Measurements from ENCODE around the gene MOB1B.
A peak's percentile ranks its signal among the peaks of the same experiment; 100 is the strongest.
"Not testable (repeated sequence)": the region's sequence is repeated elsewhere in the genome, so short reads cannot be mapped to it uniquely, and the experiment has no call there.

The MOB1B gene

GRCh38 chr4:71006203-71006907 lies 104.2 kb downstream of the MOB1B start:
- no peak overlapping the region for H3K4me3 ChIP-seq (ENCODE audit: low read depth, low read length)
- no peak for TF ChIP-seq CTCF (IDR thresholded peaks at IDR 0.05; ENCODE audit: borderline replicate concordance, insufficient read depth, low read depth, low read length)

GRCh38 chr4:71008196-71008595 lies 106.0 kb downstream of the MOB1B start:
- no peak overlapping the region for H3K4me3 ChIP-seq (ENCODE audit: low read depth, low read length)
- TF ChIP-seq CTCF (IDR thresholded peaks at IDR 0.05; ENCODE audit: borderline replicate concordance, insufficient read depth, low read depth, low read length) = no peak

GRCh38 chr4:71009086-71009485 lies 106.9 kb downstream of the MOB1B start:
- H3K4me3 ChIP-seq (ENCODE audit: low read depth, low read length) = no peak overlapping the region
- no peak for TF ChIP-seq CTCF (IDR thresholded peaks at IDR 0.05; ENCODE audit: borderline replicate concordance, insufficient read depth, low read depth, low read length)

GRCh38 chr4:71009890-71010588 lies 107.9 kb downstream of the MOB1B start:
- no peak overlapping the region for H3K4me3 ChIP-seq (ENCODE audit: low read depth, low read length)
- TF ChIP-seq CTCF (IDR thresholded peaks at IDR 0.05; ENCODE audit: borderline replicate concordance, insufficient read depth, low read depth, low read length) = peak; percentile 30; the same call in 1 of the 2 replicates

GRCh38 chr4:71011451-71011850 lies 109.3 kb downstream of the MOB1B start:
- no peak overlapping the region for H3K4me3 ChIP-seq (ENCODE audit: low read depth, low read length)
- TF ChIP-seq CTCF (IDR thresholded peaks at IDR 0.05; ENCODE audit: borderline replicate concordance, insufficient read depth, low read depth, low read length) = no peak

- not testable (repeated sequence) for H3K4me3 ChIP-seq (ENCODE audit: low read depth, low read length)
These were observed 115.2 kb downstream of the MOB1B start for GRCh38 chr4:71017391-71017790.

- H3K4me3 ChIP-seq (ENCODE audit: low read depth, low read length) = no peak overlapping the region
- no peak for TF ChIP-seq CTCF (IDR thresholded peaks at IDR 0.05; ENCODE audit: borderline replicate concordance, insufficient read depth, low read depth, low read length)
These were observed 118.4 kb downstream of the MOB1B start for GRCh38 chr4:71020611-71021010.
